Measurements from ENCODE around the gene EDIL3.

- TF ChIP-seq CTCF (IDR thresholded peaks at IDR 0.05) (no peak), POLR2AphosphoS5 (IDR thresholded peaks at IDR 0.05; ENCODE audit: insufficient read depth in 1 of 2, low read depth in 1 of 2) (no peak)
Observed at GRCh38 chr5:83913593-83913992, 471.1 kb downstream of the EDIL3 start.
